Measurements from ENCODE around the gene CDK4.
A peak's percentile ranks its signal among the peaks of the same experiment; 100 is the strongest.
"Not testable (repeated sequence)": the region's sequence is repeated elsewhere in the genome, so short reads cannot be mapped to it uniquely, and the experiment has no call there.

The CDK4 gene

GRCh38 chr12:57775044-57775443, 22.9 kb upstream of the CDK4 start:
- in situ Hi-C loops (cut with HindIII; ENCODE audit: low sequenced_read_pairs): no loop called here
- TF ChIP-seq CTCF (IDR thresholded peaks at IDR 0.05; ENCODE audit: low read depth, low read length, missing control alignments): no peak
- no peak overlapping the region for H3K4me3 ChIP-seq (ENCODE audit: low read depth, low read length)
- DNase-seq (ENCODE audit: low read depth): no peak

GRCh38 chr12:57774634-57775033, 22.5 kb upstream of the CDK4 start:
- in situ Hi-C loops (cut with HindIII; ENCODE audit: low sequenced_read_pairs); DNase-seq (ENCODE audit: low read depth); H3K4me3 ChIP-seq (ENCODE audit: low read depth, low read length): not testable (repeated sequence)

GRCh38 chr12:57772429-57773322, 20.6 kb upstream of the CDK4 start, which contains the start of gene EEF1AKMT3:
EEF1AKMT3 (plus strand) TSS chr12:57772614; CDS start chr12:57772725, 111 bp downstream.
- peak within 1 kb of the TSS; percentile 90 for H3K4me3 ChIP-seq (ENCODE audit: low read depth, low read length)
- no peak for TF ChIP-seq CTCF (IDR thresholded peaks at IDR 0.05; ENCODE audit: low read depth, low read length, missing control alignments)
- DNase-seq (ENCODE audit: low read depth): no peak
- in situ Hi-C loops (cut with HindIII; ENCODE audit: low sequenced_read_pairs): no loop called here

GRCh38 chr12:57771873-57772428, 19.8 kb upstream of the CDK4 start, which contains the start of gene METTL1:
METTL1 (minus strand) TSS chr12:57772105; CDS start chr12:57772083, 22 bp downstream.
- peak; percentile 92 for DNase-seq (ENCODE audit: low read depth)

GRCh38 chr12:57771236-57771872, 19.2 kb upstream of the CDK4 start:
- peak overlapping the region; percentile 90 for H3K4me3 ChIP-seq (ENCODE audit: low read depth, low read length)
- no peak for TF ChIP-seq CTCF (IDR thresholded peaks at IDR 0.05; ENCODE audit: low read depth, low read length, missing control alignments)
- DNase-seq (ENCODE audit: low read depth): peak; percentile 80
- in situ Hi-C loops (cut with HindIII; ENCODE audit: low sequenced_read_pairs): no loop called here

More at GRCh38 chr12:57771873-57772428, 19.8 kb upstream of the CDK4 start, which contains the start of gene METTL1:
- in situ Hi-C loops (cut with HindIII; ENCODE audit: low sequenced_read_pairs): no loop called here
- peak within 1 kb of the TSS; percentile 90 for H3K4me3 ChIP-seq (ENCODE audit: low read depth, low read length)
- TF ChIP-seq CTCF (IDR thresholded peaks at IDR 0.05; ENCODE audit: low read depth, low read length, missing control alignments): no peak

GRCh38 chr12:57770734-57771133, 18.6 kb upstream of the CDK4 start:
- in situ Hi-C loops (cut with HindIII; ENCODE audit: low sequenced_read_pairs): no loop called here
- DNase-seq (ENCODE audit: low read depth): no peak
- no peak overlapping the region for H3K4me3 ChIP-seq (ENCODE audit: low read depth, low read length)
- no peak for TF ChIP-seq CTCF (IDR thresholded peaks at IDR 0.05; ENCODE audit: low read depth, low read length, missing control alignments)

All from astrocyte of the cerebellum (primary cell).